ENCODE measurements around the gene GTPBP4.

GTPBP4 gene

DNA sequence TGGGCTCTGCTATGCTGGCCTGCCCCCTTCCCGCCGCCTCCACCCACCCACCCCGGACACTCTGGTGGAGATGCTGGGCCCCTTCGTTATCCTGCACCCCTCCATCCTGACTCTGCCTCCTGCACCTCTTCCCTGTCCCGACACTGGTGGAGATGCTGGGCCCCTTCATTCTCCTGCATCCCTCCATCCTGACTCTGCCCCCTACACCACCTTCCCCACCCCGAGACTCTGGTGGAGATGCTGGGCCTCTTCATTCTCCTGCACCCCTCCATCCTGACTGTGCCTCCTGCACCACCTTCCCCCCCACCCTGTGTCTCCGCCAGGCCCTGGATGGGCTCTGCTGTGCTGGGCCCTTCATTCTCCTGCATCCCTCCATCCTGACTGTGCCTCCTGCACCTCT, 22.5 kb downstream of the GTPBP4 start:
- H3K4me3 ChIP-seq (ENCODE audit: low read depth, low read length), result no peak overlapping the region
- TF ChIP-seq POLR2A (IDR thresholded peaks at IDR 0.05; ENCODE audit: extremely low read depth, insufficient read length), result no peak
- TF ChIP-seq, protein P1, sequence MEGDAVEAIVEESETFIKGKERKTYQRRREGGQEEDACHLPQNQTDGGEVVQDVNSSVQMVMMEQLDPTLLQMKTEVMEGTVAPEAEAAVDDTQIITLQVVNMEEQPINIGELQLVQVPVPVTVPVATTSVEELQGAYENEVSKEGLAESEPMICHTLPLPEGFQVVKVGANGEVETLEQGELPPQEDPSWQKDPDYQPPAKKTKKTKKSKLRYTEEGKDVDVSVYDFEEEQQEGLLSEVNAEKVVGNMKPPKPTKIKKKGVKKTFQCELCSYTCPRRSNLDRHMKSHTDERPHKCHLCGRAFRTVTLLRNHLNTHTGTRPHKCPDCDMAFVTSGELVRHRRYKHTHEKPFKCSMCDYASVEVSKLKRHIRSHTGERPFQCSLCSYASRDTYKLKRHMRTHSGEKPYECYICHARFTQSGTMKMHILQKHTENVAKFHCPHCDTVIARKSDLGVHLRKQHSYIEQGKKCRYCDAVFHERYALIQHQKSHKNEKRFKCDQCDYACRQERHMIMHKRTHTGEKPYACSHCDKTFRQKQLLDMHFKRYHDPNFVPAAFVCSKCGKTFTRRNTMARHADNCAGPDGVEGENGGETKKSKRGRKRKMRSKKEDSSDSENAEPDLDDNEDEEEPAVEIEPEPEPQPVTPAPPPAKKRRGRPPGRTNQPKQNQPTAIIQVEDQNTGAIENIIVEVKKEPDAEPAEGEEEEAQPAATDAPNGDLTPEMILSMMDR (IDR thresholded peaks at IDR 0.05; ENCODE audit: low read depth, low read length), result no peak
- TF ChIP-seq, protein P2, sequence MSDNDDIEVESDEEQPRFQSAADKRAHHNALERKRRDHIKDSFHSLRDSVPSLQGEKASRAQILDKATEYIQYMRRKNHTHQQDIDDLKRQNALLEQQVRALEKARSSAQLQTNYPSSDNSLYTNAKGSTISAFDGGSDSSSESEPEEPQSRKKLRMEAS (IDR thresholded peaks at IDR 0.05; ENCODE audit: low read depth, low read length), result no peak
- no peak for TF ChIP-seq MYC (IDR thresholded peaks at IDR 0.05; ENCODE audit: low read depth, low read length)
- no peak for DNase-seq (ENCODE audit: low read depth)

DNA sequence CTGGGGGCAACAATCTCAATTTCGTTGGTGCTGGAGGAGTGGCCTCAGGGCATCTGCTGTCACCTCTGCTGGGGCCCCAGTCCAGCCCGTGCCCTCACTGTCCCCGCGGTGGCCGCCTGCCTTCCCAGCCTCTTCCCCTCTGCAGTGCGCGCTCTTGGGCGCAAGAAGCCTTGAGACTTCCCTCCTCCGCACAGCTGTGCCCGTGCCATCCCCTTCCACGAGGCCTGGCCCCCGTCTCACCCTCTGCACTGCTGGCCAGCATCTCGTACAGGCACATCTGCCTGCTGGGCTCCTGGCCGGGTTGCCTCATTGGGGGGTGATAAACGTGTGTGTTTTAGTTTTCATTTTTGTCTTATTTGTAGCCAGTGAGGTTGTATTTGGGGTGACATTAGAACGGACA, 23.5 kb downstream of the GTPBP4 start:
- TF ChIP-seq, protein P2 (IDR thresholded peaks at IDR 0.05; ENCODE audit: low read depth, low read length), result no peak
- no peak for TF ChIP-seq POLR2A (IDR thresholded peaks at IDR 0.05; ENCODE audit: extremely low read depth, insufficient read length)
- TF ChIP-seq MYC (IDR thresholded peaks at IDR 0.05; ENCODE audit: low read depth, low read length), result no peak
- TF ChIP-seq, protein P1 (IDR thresholded peaks at IDR 0.05; ENCODE audit: low read depth, low read length), result no peak
- DNase-seq (ENCODE audit: low read depth), result no peak
- no peak overlapping the region for H3K4me3 ChIP-seq (ENCODE audit: low read depth, low read length)

DNA sequence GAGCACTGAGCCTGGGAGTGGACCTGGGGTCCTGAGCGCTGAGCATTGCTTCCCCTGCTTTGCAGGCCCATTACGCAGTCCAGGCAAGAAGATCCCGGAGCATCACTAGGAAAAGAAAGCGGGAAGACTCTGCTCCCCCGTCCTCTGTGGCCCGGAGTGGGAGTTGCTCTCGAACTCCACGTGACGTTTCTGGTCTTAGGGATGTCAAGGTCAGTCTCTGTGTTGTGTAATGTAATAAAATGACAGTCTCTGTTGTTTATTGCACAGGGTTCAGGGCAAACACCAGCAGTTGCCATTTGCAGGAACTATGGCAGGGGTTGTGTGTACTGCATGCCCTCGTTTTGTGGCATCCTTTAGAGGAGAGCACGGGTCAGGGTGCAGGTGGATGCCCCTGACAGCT, 27.5 kb downstream of the GTPBP4 start:
- no peak for DNase-seq (ENCODE audit: low read depth)
- H3K4me3 ChIP-seq (ENCODE audit: low read depth, low read length), result no peak overlapping the region
- TF ChIP-seq, protein P2 (IDR thresholded peaks at IDR 0.05; ENCODE audit: low read depth, low read length), result no peak
- TF ChIP-seq, protein P1 (IDR thresholded peaks at IDR 0.05; ENCODE audit: low read depth, low read length), result no peak
- TF ChIP-seq POLR2A (IDR thresholded peaks at IDR 0.05; ENCODE audit: extremely low read depth, insufficient read length) (no peak), MYC (IDR thresholded peaks at IDR 0.05; ENCODE audit: low read depth, low read length) (no peak)

DNA sequence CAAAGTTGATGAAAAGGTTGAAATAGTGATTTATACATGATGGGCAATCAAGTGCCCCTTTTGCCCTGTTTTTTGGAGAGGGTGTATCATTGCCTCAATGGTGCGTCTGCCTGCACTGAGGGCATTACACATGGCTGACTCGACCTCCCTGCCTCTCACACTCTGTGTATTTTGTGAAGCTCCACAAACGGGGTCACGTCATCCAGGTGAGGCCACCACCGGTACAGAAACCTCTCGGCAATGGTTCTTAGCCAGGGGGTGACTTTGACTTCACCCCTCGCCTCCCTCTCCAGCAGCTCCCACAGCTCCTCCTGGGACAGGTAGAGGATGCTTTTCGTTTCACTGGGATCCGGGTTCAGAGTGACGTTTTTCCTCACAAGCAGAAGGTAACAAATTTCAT, 31.1 kb downstream of the GTPBP4 start:
- TF ChIP-seq, protein P1 (IDR thresholded peaks at IDR 0.05; ENCODE audit: low read depth, low read length), result no peak
- TF ChIP-seq POLR2A (IDR thresholded peaks at IDR 0.05; ENCODE audit: extremely low read depth, insufficient read length), result no peak
- no peak for TF ChIP-seq MYC (IDR thresholded peaks at IDR 0.05; ENCODE audit: low read depth, low read length)
- TF ChIP-seq, protein P2 (IDR thresholded peaks at IDR 0.05; ENCODE audit: low read depth, low read length), result no peak
- H3K4me3 ChIP-seq (ENCODE audit: low read depth, low read length), result no peak overlapping the region
- DNase-seq (ENCODE audit: low read depth), result no peak

DNA sequence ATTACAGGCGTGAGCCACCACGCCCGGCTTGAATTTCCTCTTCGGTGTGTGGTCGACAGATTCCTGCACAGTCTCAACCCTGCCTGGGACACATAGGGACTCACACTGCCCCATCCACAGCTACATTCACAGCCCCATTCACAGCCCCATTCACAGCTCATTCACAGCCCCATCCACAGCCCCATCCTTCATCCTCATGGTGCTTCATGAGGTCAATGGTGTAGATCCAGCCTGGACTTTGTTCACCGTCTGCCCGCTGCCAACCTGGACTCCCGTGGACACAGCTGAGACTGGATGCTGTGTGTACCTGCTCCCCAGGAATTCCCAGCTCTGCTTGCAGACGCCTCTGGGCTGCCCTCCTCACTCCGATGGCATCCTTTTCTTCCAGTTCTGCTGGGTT, 32.2 kb downstream of the GTPBP4 start:
- no peak for TF ChIP-seq POLR2A (IDR thresholded peaks at IDR 0.05; ENCODE audit: extremely low read depth, insufficient read length)
- no peak for TF ChIP-seq MYC (IDR thresholded peaks at IDR 0.05; ENCODE audit: low read depth, low read length)
- TF ChIP-seq, protein P2 (IDR thresholded peaks at IDR 0.05; ENCODE audit: low read depth, low read length), result no peak
- TF ChIP-seq, protein P1 (IDR thresholded peaks at IDR 0.05; ENCODE audit: low read depth, low read length), result no peak
- H3K4me3 ChIP-seq (ENCODE audit: low read depth, low read length), result no peak overlapping the region
- DNase-seq (ENCODE audit: low read depth), result no peak

DNA sequence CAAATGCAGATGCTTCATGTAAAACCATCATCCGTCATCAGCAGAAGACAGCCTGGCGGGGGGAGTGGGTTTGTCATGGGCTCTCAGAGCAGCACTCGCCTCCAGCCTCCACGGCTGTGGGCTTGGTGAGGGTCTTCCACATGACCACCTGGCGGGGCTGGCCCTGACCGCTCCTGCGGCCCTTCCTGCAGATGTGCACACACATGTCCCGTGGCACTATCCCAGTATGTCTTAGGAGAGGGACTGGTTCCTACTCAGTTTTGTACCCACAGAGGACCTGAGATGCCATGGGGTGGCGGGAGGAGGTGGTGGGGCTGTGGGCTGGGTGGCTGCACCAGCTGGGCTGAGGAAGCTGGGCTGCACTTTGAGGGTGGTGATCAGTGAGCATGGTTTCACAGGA, 32.7 kb downstream of the GTPBP4 start:
- no peak for TF ChIP-seq MYC (IDR thresholded peaks at IDR 0.05; ENCODE audit: low read depth, low read length)
- TF ChIP-seq, protein P2 (IDR thresholded peaks at IDR 0.05; ENCODE audit: low read depth, low read length), result no peak
- TF ChIP-seq POLR2A (IDR thresholded peaks at IDR 0.05; ENCODE audit: extremely low read depth, insufficient read length), result no peak
- TF ChIP-seq, protein P1 (IDR thresholded peaks at IDR 0.05; ENCODE audit: low read depth, low read length), result no peak
- no peak overlapping the region for H3K4me3 ChIP-seq (ENCODE audit: low read depth, low read length)
- DNase-seq (ENCODE audit: low read depth), result no peak
